ENCODE measurements around the gene ZNF524.
A peak's percentile ranks its signal among the peaks of the same experiment; 100 is the strongest.

ZNF524 gene

DNA sequence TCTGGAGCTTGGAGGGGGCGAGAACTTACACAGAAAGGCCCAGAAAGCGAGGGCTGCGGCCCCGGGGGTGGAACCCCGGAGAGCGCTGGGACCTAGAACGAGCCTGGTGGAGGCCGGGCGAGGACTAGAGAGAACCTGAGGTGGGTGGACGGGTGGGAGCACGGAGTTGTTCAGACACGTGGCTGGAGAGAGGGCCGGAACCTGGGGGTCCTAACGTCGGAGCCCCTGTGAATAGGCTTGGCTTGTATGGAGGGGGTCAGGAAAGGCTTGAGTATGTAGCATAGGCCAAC is 43.7 kb downstream of the ZNF524 start:
- DNase-seq = no peak

DNA sequence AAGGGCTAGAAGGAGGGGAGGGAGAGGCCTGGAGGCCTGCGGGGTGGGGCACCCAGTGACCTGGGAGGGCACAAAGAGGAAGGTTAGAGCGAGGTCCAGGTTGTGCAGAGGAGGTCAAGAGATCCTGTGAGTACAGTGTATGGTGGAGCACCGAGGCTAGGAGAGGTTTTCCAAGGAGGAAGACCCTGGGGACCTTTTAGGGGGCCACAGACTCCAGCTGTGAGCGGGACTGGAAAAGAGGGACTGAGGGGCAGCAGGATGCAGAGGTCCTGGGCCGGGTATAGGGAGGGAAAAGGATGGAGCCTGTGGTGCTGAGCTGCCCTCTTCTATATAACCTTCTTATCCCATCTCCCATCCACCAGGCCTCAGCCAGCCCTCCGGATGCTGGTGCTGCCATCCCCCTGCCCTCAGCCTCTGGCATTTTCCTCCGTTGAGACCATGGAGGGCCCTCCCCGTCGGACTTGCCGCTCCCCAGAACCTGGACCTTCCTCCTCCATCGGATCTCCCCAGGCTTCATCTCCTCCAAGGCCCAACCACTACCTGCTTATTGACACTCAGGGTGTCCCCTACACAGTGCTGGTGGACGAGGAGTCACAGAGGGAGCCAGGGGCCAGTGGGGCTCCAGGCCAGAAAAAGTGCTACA is 44.2 kb downstream of the ZNF524 start:
- DNase-seq = no peak

DNA sequence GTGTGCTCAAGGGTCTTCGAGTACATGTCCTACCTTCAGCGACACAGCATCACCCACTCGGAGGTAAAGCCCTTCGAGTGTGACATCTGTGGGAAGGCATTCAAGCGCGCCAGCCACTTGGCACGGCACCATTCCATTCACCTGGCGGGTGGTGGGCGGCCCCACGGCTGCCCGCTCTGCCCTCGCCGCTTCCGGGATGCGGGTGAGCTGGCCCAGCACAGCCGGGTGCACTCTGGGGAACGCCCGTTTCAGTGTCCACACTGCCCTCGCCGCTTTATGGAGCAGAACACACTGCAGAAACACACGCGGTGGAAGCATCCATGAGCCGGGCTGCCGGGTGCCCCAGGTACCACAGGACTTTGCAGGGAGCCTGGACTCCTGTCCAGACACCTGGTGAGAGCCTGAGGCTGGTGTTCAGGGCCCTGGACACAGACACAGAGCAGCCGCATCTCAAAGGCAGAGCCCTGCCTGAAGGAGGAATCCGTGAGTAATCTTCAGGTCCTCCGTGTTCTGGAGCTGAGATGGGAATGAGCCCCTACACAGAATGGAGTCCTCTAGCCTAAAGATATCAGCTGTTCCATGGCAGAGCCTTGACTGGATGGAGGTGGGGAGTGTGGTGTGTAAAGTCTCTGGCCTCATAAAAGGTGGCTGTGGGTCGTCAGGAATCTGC is 44.9 kb downstream of the ZNF524 start:
- DNase-seq = no peak

DNA sequence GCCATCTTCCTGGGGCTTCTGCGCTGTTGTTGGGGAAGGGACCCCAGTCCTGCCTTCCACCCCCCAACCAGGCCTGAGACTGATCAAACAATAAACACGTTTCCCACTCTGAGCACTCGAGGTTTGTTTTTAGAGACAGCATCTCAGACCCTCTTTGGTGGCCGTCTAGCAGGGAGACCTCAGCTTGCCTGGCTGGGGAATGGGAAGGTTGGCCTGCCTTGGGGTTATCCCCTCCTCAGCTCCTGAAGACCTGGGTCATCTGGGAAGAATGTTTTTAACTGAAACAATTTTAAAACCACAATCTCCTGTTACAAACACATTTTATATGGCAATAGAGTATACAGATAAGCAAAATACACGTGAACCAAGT is 45.4 kb downstream of the ZNF524 start:
- DNase-seq = no peak

DNA sequence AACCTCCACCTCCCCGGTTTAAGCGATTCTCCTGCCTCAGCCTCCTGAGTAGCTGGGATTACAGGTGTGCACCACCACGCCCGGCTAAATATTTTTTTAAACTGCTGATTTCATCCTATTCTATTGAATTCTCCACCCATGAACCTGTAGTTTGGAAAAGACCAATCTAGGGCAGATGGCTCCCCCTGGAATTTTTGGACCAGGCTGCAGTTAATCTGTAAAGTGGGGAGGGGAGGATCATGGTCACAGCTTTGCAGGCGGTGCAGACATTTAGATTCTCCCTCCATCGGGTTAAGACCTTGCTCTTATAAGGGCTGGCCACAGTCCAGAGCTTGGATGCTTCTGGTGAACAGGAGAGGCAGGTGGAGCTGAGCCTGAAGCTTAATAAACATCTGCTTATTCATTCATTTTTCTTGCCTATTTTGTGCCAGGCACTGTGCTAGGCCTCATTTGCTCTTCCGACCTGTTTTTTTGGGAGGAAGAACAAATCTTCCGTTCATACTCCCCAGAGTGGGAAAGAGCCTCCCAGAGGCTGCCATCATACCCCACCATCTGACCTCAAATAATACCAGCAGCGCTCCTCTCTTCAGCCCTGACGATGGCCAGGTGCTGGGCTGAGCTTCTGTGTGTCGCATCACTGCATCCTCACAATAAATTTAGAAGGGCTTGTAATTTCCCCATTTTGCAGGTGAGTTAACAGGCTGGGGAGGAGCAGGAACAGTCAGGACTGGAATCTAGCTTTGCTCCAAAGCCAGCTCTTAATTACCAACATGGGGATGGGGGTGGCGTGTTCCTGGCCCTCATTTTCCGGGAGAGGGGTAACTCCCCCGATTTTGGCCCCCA is 47.0 kb downstream of the ZNF524 start:
- peak in 1 of 2 donors; percentile 29 for DNase-seq

DNA sequence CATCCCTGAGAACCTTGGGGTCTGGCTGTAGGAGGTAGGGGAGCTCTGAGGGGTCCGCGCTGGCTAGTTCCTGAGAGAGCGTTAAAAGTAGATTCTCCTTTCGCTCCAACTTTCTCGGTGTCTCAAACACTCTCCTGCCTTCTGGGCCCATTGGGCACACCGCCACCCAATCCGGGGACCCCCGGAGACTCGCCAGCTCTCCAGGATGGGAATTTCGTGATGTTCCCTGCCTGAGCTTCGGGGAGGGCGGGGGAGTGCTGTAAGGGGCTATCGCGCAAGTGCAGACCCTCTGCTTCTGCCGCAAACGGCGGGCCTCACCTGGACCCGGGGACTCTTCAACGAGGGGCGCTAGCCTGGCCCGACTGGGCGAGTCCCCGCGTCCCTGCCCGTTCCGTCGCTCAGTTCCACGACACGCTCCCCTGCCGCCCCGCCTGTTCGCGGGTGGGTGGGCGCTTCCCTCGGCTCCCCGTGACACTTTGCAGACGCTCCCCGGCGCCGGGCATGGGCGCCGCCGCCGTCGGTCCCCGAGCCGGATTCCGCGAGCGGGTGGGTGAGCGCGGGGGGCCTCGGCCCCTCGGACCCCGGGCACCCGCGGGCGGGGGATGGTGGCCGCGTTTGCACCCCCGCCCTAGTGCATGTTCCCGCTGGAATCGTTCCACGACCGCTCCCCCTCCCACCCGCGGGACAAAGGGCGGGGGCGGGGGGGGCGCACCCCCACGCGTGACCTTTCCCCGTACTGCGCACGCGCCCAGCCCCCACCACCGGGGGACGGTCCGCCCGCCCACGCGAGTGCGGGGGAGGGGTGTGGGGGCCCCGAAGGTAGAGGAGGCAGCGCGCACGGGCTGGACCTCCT is 47.9 kb downstream of the ZNF524 start, which contains the start of gene CCDC106:
TSS of gene CCDC106 (plus strand) at position 481 of the 853 bp plus-strand sequence. CDS start 835 bp downstream, outside the sequence.
- DNase-seq = peak; percentile 37 to 49

DNA sequence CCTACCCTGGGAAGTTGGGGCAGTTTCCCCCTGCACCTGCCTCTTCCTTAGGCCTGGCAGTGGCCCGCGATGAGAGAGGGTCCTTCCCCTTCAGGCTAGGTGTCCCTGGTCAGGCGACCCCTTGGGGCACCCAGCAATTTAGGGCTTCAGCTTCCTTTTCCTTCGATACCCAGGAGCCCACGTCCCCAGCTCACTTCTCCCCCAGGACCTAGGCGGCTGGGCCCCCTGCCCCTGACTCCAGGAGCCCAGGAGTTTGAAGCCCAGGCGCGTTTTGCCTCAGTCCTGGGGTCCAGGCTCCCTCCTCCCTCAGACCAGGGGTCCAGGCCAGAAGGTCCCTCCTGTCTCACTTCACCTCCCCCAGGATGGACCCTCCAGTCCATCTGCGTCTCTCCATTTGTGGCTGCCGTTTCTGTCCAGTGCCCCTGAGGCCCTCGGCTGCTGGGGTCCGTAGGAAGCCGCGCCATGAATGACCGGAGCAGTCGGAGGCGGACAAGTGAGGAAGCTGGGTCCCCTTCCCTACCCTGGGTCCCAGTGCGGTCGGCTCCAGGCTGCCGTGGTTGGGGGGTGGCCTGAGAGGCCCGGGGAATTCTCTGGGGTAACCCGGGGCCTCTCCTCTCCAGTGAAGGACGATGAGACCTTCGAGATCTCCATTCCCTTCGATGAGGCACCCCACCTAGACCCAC is 48.6 kb downstream of the ZNF524 start:
- DNase-seq = no peak

DNA sequence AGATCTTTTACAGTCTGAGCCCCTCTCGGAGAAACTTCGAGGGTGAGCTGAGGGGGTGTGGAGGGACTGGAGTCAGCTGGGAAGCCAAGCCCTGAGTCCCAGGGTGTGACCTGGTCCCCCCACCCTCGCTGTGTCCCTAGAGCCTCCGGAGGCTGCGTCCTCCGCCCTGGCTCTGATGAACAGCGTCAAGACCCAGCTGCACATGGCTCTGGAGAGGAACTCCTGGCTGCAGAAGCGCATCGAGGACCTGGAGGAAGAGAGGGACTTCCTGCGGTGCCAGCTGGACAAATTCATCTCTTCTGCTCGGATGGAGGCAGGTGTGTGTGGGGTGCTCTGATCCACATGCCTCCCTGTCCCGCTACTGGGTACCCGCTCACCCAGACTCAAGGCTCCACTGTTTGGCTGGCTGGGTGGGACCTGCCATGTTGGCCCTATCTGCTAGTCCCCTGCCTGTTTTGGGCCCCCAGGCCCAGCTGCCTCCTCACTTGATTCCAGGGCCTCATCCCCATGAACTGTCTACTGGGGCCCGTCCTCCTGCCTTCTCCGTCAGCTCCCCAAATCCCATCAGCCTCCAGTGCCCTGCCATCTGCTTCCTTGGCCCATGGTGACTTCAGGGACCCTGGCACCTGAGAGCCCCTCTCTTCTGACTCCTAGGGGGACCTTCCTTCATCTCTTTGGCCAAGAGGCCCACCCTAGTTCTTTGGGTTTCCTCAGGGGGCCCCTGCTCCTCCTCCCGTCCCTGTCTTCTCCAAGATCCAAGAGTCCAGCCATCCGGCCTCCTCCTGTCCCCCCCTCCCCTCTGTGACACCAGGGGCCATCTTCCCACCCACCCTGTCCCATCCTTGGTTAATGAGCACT is 49.4 kb downstream of the ZNF524 start:
- DNase-seq = no peak

DNA sequence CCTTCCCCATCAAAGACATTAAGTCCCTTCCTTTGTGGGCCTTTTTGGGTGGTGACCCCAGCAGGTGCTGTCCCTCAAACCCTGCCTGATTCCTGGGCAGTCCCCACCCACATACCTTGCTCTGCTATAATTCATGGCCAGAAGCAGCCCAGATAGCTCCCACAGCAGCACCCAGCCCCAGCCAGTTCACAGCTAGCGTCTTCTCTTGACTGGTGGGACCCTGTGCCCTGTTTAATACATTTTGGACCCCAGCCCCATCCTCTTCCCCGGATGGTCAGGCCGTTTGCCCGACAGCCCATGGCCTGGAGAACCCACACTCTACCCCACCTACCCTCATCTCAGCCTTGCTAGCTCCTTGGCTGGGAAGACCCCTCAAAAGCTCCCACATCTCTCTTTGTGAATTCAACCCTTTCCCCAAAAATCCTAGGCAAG is 50.1 kb downstream of the ZNF524 start:
- no peak for DNase-seq

DNA sequence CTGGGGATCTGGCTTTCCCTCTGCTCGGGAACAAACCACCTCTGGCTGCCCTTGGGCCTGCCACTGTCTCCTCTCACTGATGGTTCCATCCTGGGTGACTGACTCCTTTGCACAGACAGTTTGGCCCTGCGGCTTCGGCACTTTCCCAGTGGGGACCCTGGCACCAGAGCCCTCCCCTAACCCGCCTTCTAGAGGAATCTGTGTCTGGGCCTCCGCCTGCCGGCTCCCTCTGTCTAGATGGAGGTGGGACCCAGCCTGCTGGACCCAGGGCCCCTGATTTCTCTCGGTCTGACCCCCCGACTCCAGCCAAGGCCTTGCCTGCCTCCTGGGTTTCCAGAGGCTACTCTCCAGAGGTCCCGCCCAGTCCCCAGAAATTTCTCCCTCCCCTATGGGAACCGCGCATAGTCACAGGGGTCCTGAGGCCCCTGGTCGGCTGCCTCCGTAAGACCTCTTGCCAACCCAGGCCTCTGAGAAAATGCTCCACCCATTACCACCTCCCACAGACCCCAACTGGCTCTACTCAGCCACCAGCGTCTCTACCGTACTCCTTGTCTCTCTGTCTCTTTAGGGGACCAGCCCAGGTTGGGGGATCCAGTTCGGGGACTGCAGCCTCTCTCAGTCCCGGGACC is 50.6 kb downstream of the ZNF524 start:
- DNase-seq = no peak

DNA sequence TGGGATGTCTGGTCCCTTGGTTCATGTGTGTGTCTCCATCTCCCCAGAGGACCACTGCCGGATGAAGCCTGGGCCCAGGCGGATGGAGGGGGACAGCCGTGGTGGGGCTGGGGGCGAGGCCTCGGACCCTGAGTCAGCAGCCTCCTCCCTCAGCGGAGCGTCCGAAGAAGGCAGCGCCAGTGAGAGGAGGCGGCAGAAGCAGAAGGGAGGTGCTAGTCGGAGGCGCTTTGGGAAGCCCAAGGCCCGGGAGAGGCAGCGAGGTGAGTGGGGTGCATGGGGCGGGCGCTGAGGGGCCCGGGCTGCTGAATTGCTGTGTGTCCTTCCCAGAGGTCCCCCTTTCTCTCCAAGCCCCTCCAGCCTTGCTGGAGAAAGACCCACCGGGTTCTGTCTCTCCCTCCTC is 51.1 kb downstream of the ZNF524 start:
- no peak for DNase-seq

DNA sequence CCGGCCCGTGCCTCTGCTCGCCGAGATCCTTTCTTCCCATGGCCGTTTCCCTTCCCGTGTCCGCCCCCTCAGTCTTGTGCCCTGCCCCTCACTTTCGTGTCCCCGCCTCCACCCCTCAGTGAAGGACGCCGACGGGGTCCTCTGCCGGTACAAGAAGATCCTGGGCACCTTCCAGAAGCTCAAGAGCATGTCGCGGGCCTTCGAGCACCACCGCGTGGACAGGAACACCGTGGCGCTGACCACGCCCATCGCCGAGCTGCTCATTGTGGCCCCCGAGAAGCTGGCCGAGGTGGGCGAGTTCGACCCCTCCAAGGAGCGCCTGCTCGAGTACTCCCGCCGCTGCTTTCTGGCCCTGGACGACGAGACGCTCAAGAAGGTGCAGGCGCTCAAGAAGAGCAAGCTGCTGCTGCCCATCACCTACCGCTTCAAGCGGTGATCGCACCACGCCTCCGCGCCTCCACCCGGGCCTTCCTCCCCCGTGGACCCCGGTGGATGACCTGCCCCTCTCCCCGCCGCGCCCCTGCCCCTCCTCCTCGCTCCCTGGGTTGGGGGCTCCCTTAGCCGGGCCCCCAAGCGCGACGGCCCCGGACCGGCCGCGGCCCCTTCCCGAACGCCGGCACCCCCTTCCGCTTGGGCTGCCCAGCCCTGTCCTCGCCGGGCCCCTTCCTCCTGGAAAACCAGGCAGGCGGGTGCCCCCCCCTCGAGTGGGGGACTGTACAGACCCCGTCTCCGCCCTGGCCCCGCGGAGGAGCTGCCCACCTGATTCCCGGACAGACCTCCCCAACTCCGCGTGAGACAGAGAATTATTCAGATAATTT is 52.4 kb downstream of the ZNF524 start:
- no peak for DNase-seq

All from CD4-positive, alpha-beta T cell treated with Interleukin-4 for 1 hour (primary cell).